Common myeloid progenitor, CD34-positive (primary cell): ENCODE results near the gene AQP12B.

Experiments
- CTCF ChIA-PET: fragments of 350-600 bp; sonication (Branson Sonifier 250); formaldehyde crosslinking; loops from one replicate; lab custom pipeline; 2021; ENCODE audit warnings: antibody characterized with exemption; lab: Charles Lee
- POLR2A ChIA-PET: fragments of 350-600 bp; sonication (Branson Sonifier 250); formaldehyde crosslinking; loops from one replicate; lab custom pipeline; 2021; ENCODE audit warnings: antibody characterized with exemption; lab: Charles Lee
- DNase-seq, 3 donors: peaks; one replicate each; pipeline versions ENCODE4 v3.0.0 to v3.0.0-alpha.2; 2013
- H3K27ac ChIP-seq, 2 experiments: 1 replicate in 1 of 2; 2 replicates in 1 of 2; pipeline ENCODE4 v1.7.0; 2013; ENCODE audit warnings: inconsistent platforms in 2 of 2, low read length in 2 of 2, mild to moderate bottlenecking in 2 of 2, low read depth in 1 of 2, moderate library complexity in 1 of 2; ENCODE audit not compliant: severe bottlenecking in 2 of 2, insufficient read depth in 1 of 2, poor library complexity in 1 of 2
- H3K27me3 ChIP-seq, 5 experiments: replicated peaks in 2 of 5; 1 replicate in 3 of 5; 2 replicates in 2 of 5; pipeline versions ENCODE4 v1.6.1 to v1.7.0; 2013; ENCODE audit warnings: low read length in 4 of 5, mild to moderate bottlenecking in 2 of 5, moderate library complexity in 2 of 5, inconsistent platforms in 1 of 5; ENCODE audit not compliant: insufficient read depth in 5 of 5, control insufficient read depth in 4 of 5
- H3K36me3 ChIP-seq, 4 experiments: 1 replicate in 2 of 4; 2 replicates in 2 of 4; pipeline versions ENCODE4 v1.6.1 to v1.7.0; 2013; ENCODE audit warnings: low read length in 3 of 4, control low read depth in 1 of 4, mild to moderate bottlenecking in 1 of 4; ENCODE audit not compliant: control insufficient read depth in 4 of 4, insufficient read depth in 4 of 4
- H3K4me1 ChIP-seq, 4 experiments: 1 replicate in 3 of 4; 2 replicates in 1 of 4; pipeline versions ENCODE4 v1.6.1 to v1.7.1; 2013; ENCODE audit warnings: low read length in 3 of 4, mild to moderate bottlenecking in 3 of 4, control low read depth in 1 of 4, inconsistent platforms in 1 of 4, moderate library complexity in 1 of 4; ENCODE audit not compliant: control insufficient read depth in 4 of 4, insufficient read depth in 4 of 4; ENCODE audit errors: control extremely low read depth in 1 of 4
- H3K4me3 ChIP-seq, 7 experiments: 1 replicate in 4 of 7; 2 replicates in 3 of 7; pipeline versions ENCODE4 v1.5.1 to v1.7.0; 2013; ENCODE audit warnings: mild to moderate bottlenecking in 7 of 7, low read length in 6 of 7, moderate library complexity in 6 of 7, inconsistent platforms in 2 of 7, low read depth in 2 of 7, control low read depth in 1 of 7; ENCODE audit not compliant: insufficient read depth in 4 of 7, control insufficient read depth in 1 of 7; ENCODE audit errors: extremely low read depth in 1 of 7
- H3K9me3 ChIP-seq, 5 experiments: 1 replicate in 4 of 5; 2 replicates in 1 of 5; pipeline versions ENCODE4 v1.6.1 to v1.7.1; 2013; ENCODE audit warnings: low read length in 4 of 5, mild to moderate bottlenecking in 2 of 5, inconsistent platforms in 1 of 5, low read depth in 1 of 5, moderate library complexity in 1 of 5; ENCODE audit not compliant: control insufficient read depth in 4 of 5, insufficient read depth in 2 of 5; ENCODE audit errors: control extremely low read depth in 1 of 5
- WGBS: methylation state at CpG from one replicate; pipeline ENCODE4 v1.1.5; 2013; ENCODE audit not compliant: insufficient coverage; 5-methylcytosine and 5-hydroxymethylcytosine counted together

AQP12B gene

GRCh38 chr2:240637901-240638345 is 44.8 kb downstream of the AQP12B start:
- 93% methylated on average over 5 of the region's 8 CpGs for WGBS

GRCh38 chr2:240637116-240637900 is 45.4 kb downstream of the AQP12B start:
- 86% methylated on average over 14 of the region's 17 CpGs for WGBS
- ChIA-PET CTCF (no interaction called here), POLR2A (no interaction called here)
- Histone ChIP-seq H3K36me3 (no peaks in the 10 kb centered on the region), H3K4me1 (no peaks in the 10 kb centered on the region), H3K4me3 (no peak overlapping the region), H3K27ac (no peak overlapping the region), H3K27me3 (no peaks in the 10 kb centered on the region), H3K9me3 (peaks cover 0 to 26% (median 8%) of the 10 kb centered on the region in 5 experiments)
- no peak for DNase-seq

More at GRCh38 chr2:240637901-240638345, 44.8 kb downstream of the AQP12B start:
- ChIA-PET POLR2A (no interaction called here), CTCF (no interaction called here)
- no peak overlapping the region for H3K4me3 ChIP-seq
- no peak for DNase-seq
- H3K36me3 ChIP-seq: no peaks in the 10 kb centered on the region
- H3K9me3 ChIP-seq: peaks cover 0 to 20% (median 6%) of the 10 kb centered on the region in 5 experiments
- H3K27me3 ChIP-seq: no peaks in the 10 kb centered on the region
- H3K27ac ChIP-seq: no peak overlapping the region
- H3K4me1 ChIP-seq: no peaks in the 10 kb centered on the region

- ChIA-PET CTCF (no interaction called here), POLR2A (no interaction called here)
- Histone ChIP-seq H3K9me3 (peaks cover 0 to 26% (median 8%) of the 10 kb centered on the region in 5 experiments), H3K4me3 (no peak overlapping the region), H3K27me3 (no peaks in the 10 kb centered on the region), H3K36me3 (no peaks in the 10 kb centered on the region), H3K27ac (no peak overlapping the region), H3K4me1 (no peaks in the 10 kb centered on the region)
- no peak for DNase-seq
- 97% methylated on average over 8 of the region's 11 CpGs for WGBS
Observed at GRCh38 chr2:240636563-240637115, 46.0 kb downstream of the AQP12B start.

GRCh38 chr2:240635998-240636547 is 46.6 kb downstream of the AQP12B start:
- peaks cover 0 to 26% (median 8%) of the 10 kb centered on the region in 5 experiments for H3K9me3 ChIP-seq
- CTCF ChIA-PET: no interaction called here
- H3K4me1 ChIP-seq: no peaks in the 10 kb centered on the region
- H3K4me3 ChIP-seq: no peak overlapping the region
- no peak for DNase-seq
- POLR2A ChIA-PET: interaction anchor here (0.6 kb wide), 1 partner anchor 20 kb away, joined by 4 read pairs; no protein-coding TSS in a partner anchor
- H3K27me3 ChIP-seq: no peaks in the 10 kb centered on the region
- peaks cover 0 to 3% (median 0%) of the 10 kb centered on the region in 4 experiments for H3K36me3 ChIP-seq
- no peak overlapping the region for H3K27ac ChIP-seq
- WGBS: 89% methylated on average over 2 of the region's 3 CpGs

- ChIA-PET POLR2A (interaction anchor here (0.6 kb wide), 1 partner anchor 19 kb away, joined by 4 read pairs; no protein-coding TSS in a partner anchor), CTCF (no interaction called here)
- DNase-seq: no peak
- H3K4me3 ChIP-seq: no peak overlapping the region
- H3K27ac ChIP-seq: no peak overlapping the region
- H3K36me3 ChIP-seq: peaks cover 0 to 5% (median 0%) of the 10 kb centered on the region in 4 experiments
- WGBS: 95% methylated on average over 6 of the region's 6 CpGs
- H3K4me1 ChIP-seq: no peaks in the 10 kb centered on the region
- peaks cover 0 to 26% (median 8%) of the 10 kb centered on the region in 5 experiments for H3K9me3 ChIP-seq
- no peaks in the 10 kb centered on the region for H3K27me3 ChIP-seq
Observed at GRCh38 chr2:240635121-240635997, 47.3 kb downstream of the AQP12B start.

GRCh38 chr2:240632306-240632721 is 50.4 kb downstream of the AQP12B start:
- CTCF ChIA-PET: no interaction called here
- Histone ChIP-seq H3K27me3 (no peaks in the 10 kb centered on the region), H3K27ac (no peak overlapping the region), H3K4me1 (peaks cover 0 to 9% (median 5%) of the 10 kb centered on the region in 4 experiments), H3K9me3 (peaks cover 0 to 26% (median 8%) of the 10 kb centered on the region in 5 experiments), H3K4me3 (no peak overlapping the region), H3K36me3 (peaks cover 0 to 13% (median under 1%) of the 10 kb centered on the region in 4 experiments)
- POLR2A ChIA-PET: no interaction called here
- no peak for DNase-seq
- WGBS: 90% methylated on average over 1 of the region's 1 CpG
